T-cell (primary cell): ENCODE measurements around the gene PDE4B. TPM values are rescaled to one million over a fixed set of nuclear protein-coding genes. Genes with fewer than 3 reads are reported as not detected.

Experiments used
- ATAC-seq, 4 experiments: fragments of 200-7000 bp in 3 of 4; fragments of 150-1000 bp in 1 of 4; cut with Tn5 transposase; replicated peaks in 1 of 4; 1 replicate in 3 of 4; 2 replicates in 1 of 4; pipeline ENCODE4 v1.10.0; 2021; ENCODE audit warnings: moderate library complexity in 3 of 4, mild to moderate bottlenecking in 2 of 4, moderate number of reproducible peaks in 1 of 4
- CTCF ChIA-PET, 2 donors: fragments of 300-600 bp; sonication (Branson Sonifier 250); formaldehyde crosslinking; loops; one replicate each; lab custom pipeline; 2022; ENCODE audit warnings: antibody characterized with exemption in 2 of 2; lab: Charles Lee
- POLR2A ChIA-PET, 2 donors: fragments of 300-600 bp; sonication (Branson Sonifier 250); formaldehyde crosslinking; loops; one replicate each; lab custom pipeline; 2022; ENCODE audit warnings: antibody characterized with exemption in 2 of 2; lab: Charles Lee
- DNase-seq, 35 experiments: peaks; one replicate each; pipeline versions ENCODE4 v3.0.0 to v3.0.0-alpha.2; 2013 to 2023
- H3K27ac ChIP-seq: one replicate; pipeline ENCODE4 v1.5.1; 2013; ENCODE audit warnings: low read length
- H3K27me3 ChIP-seq, 2 experiments: replicated peaks in 1 of 2; 1 replicate in 1 of 2; 2 replicates in 1 of 2; pipeline versions ENCODE4 v1.6.1 to v1.7.0; 2013; ENCODE audit warnings: low read length in 1 of 2, mixed read lengths in 1 of 2; ENCODE audit not compliant: control insufficient read depth in 2 of 2, insufficient read depth in 2 of 2; ENCODE audit errors: extremely low read depth in 1 of 2
- H3K36me3 ChIP-seq, 2 donors: 1 replicate in 1 of 2; 2 replicates in 1 of 2; pipeline versions ENCODE4 v1.6.1 to v1.7.0; 2013; ENCODE audit warnings: low read length in 1 of 2; ENCODE audit not compliant: control insufficient read depth in 2 of 2, insufficient read depth in 1 of 2; ENCODE audit errors: extremely low read depth in 1 of 2
- H3K4me1 ChIP-seq, 2 experiments: 1 replicate in 1 of 2; 2 replicates in 1 of 2; pipeline versions ENCODE4 v1.6.1 to v1.7.0; 2013; ENCODE audit warnings: low read length in 2 of 2, mixed read lengths in 1 of 2; ENCODE audit not compliant: insufficient read depth in 2 of 2, control insufficient read depth in 1 of 2; ENCODE audit errors: extremely low read depth in 1 of 2
- H3K4me3 ChIP-seq, 2 donors: 1 replicate in 1 of 2; 2 replicates in 1 of 2; pipeline versions ENCODE4 v1.5.1 to v1.7.0; 2013; ENCODE audit warnings: mild to moderate bottlenecking in 2 of 2, low read length in 1 of 2, moderate library complexity in 1 of 2; ENCODE audit not compliant: control insufficient read depth in 1 of 2; ENCODE audit errors: extremely low read depth in 1 of 2
- H3K9me3 ChIP-seq: 2 replicates; pipeline ENCODE4 v1.7.0; 2013
- H3K27ac Mint-ChIP-seq, 2 donors: one replicate each; pipeline ENCODE4 v1.8.0; 2020 to 2021; ENCODE audit warnings: mild to moderate bottlenecking in 2 of 2, mixed read lengths in 2 of 2
- H3K27me3 Mint-ChIP-seq, 2 donors: one replicate each; pipeline ENCODE4 v1.8.0; 2021 to 2022; ENCODE audit warnings: mixed read lengths in 2 of 2
- H3K36me3 Mint-ChIP-seq: one replicate; pipeline ENCODE4 v1.8.0; 2021; ENCODE audit warnings: mixed read lengths
- H3K4me1 Mint-ChIP-seq, 3 donors: one replicate each; pipeline ENCODE4 v1.8.0; 2020 to 2022; ENCODE audit warnings: mixed read lengths in 3 of 3, mild to moderate bottlenecking in 1 of 3
- H3K4me3 Mint-ChIP-seq, 3 donors: one replicate each; pipeline ENCODE4 v1.8.0; 2020 to 2022; ENCODE audit warnings: mild to moderate bottlenecking in 3 of 3, mixed read lengths in 3 of 3, moderate library complexity in 3 of 3
- H3K9me3 Mint-ChIP-seq, 3 donors: one replicate each; pipeline ENCODE4 v1.8.0; 2020 to 2022; ENCODE audit warnings: mixed read lengths in 3 of 3
- WGBS: methylation state at CpG from one replicate; pipeline ENCODE4 v1.1.5; 2013; ENCODE audit warnings: missing lambda C conversion rate; ENCODE audit not compliant: insufficient coverage; 5-methylcytosine and 5-hydroxymethylcytosine counted together
- total RNA-seq, 35 experiments: library from RNA in 6 of 35; stranded (reverse) in 6 of 35; fragments of 120-200 nt in 1 of 35; gene quantifications; one replicate each; pipeline versions ENCODE4 v1.2.1 to v1.2.4 and lab custom pipeline; 2013 to 2026

Gene PDE4B
- total RNA-seq, 5 donors from 2014 or later (not counting 1 experiment from before 2014, with no cell fraction given), result 46.3 to 103 (median 54.1) TPM

DNA sequence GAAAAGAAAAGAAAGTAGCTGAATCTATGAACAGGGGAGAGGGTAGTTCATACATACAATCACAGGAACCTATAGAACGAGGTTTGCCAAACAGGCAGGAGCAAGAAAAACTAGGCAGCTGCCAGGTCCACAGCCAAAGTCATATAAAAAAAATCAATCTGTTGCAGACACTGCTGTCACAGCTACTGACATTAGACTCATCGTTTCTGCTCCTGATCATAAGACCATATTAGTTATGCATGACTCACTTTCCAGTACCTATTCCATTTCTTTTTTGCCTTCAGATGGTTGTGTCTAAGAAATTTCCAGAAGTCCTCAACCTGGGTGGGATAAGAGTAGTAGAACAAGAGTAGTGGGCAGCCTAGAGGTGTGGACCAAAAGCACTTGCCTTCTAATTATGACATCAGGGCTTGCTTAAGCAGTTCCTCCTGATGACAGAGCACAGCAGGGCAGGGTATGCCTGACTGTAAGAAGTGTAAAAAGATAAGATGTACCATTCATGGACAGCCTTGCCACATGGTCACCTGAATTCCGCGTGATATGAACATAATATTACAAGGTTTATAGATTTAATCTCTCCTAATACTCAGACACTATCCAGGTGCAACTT, 418.0 kb downstream of the PDE4B start:
- Mint-ChIP-seq H3K27me3 (peaks cover 7 to 12% of the 10 kb centered on the region in 2 donors), H3K36me3 (no peaks in the 10 kb centered on the region), H3K27ac (no peak overlapping the region), H3K4me3 (no peak overlapping the region), H3K9me3 (peaks cover 0 to 6% (median 0%) of the 10 kb centered on the region in 3 donors), H3K4me1 (peaks cover 12 to 13% (median 13%) of the 10 kb centered on the region in 3 donors)
- no CpG with 5 or more reads among the region's 4 CpGs for WGBS
- no peaks in the 10 kb centered on the region for H3K36me3 ChIP-seq
- DNase-seq (no peak), ATAC-seq (no peak)
- H3K4me1 ChIP-seq, result peaks cover 0 to 4% of the 10 kb centered on the region in 2 experiments
- ChIA-PET POLR2A (interaction anchor here in 1 of 2 donors (0.6 kb wide), 1 partner anchor 54 kb away, joined by 7 read pairs; no protein-coding TSS in a partner anchor), CTCF (no interaction called here)
- no peaks in the 10 kb centered on the region for H3K27me3 ChIP-seq
- no peak overlapping the region for H3K27ac ChIP-seq
- H3K9me3 ChIP-seq, result no peaks in the 10 kb centered on the region
- no peak overlapping the region for H3K4me3 ChIP-seq

DNA sequence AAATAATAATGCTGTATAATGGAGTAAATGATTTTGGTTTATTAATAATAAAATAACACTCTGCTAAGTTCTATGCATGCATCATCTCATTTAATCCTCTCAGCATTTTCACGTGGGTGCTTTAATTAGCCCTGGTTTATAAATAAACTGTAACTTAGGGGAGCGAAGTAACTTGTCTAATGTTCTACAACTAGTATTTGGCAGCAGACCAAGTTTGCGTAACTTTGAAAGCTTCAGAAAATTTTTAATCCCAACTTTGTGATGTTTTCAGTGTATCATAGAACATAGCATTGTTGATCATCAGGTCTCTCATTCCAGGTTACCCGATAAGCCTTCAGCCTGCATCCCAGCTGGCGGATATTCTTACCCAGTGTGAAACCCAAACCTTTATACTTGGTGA, 418.8 kb downstream of the PDE4B start:
- no peaks in the 10 kb centered on the region for H3K36me3 Mint-ChIP-seq
- H3K9me3 Mint-ChIP-seq, result peaks cover 0 to 6% (median 0%) of the 10 kb centered on the region in 3 donors
- Histone ChIP-seq H3K4me1 (peaks cover 0 to 4% of the 10 kb centered on the region in 2 experiments), H3K4me3 (no peak overlapping the region), H3K27ac (no peak overlapping the region), H3K27me3 (no peaks in the 10 kb centered on the region), H3K36me3 (no peaks in the 10 kb centered on the region), H3K9me3 (no peaks in the 10 kb centered on the region)
- ChIA-PET POLR2A (no interaction called here), CTCF (interaction anchor here in 1 of 2 donors (0.6 kb wide), 1 partner anchor 32 kb away, joined by 3 read pairs; no protein-coding TSS in a partner anchor)
- ATAC-seq (no peak), DNase-seq (no peak)
- peaks cover under 1 to 6% of the 10 kb centered on the region in 2 donors for H3K27me3 Mint-ChIP-seq
- WGBS, result 100% methylated on average over 2 of the region's 5 CpGs
- H3K4me1 Mint-ChIP-seq, result peaks cover 12 to 13% (median 13%) of the 10 kb centered on the region in 3 donors
- H3K27ac Mint-ChIP-seq, result no peak overlapping the region
- H3K4me3 Mint-ChIP-seq, result no peak overlapping the region

DNA sequence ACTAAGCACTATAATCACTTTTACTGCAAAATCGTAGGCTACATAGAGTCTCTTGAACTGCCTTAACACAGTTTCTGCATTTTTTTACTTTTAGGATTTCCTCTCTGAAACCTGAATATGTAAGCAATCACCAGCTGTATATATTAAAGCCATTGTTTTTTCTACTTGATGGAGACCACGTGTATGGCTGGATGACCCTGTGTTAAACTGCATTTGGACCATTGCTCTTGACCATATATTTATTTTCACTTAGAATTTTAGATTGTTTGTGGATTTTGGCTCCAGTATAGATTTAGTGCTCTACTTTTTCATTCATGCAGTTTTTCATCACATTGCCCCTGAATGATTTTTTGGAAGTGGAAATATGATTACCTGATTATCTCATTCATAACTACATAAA, 420.8 kb downstream of the PDE4B start:
- no peaks in the 10 kb centered on the region for H3K9me3 ChIP-seq
- ATAC-seq (no peak), DNase-seq (no peak)
- peaks cover 0 to 4% of the 10 kb centered on the region in 2 experiments for H3K4me1 ChIP-seq
- no peak overlapping the region for H3K4me3 ChIP-seq
- no peak overlapping the region for H3K27ac ChIP-seq
- no peaks in the 10 kb centered on the region for H3K27me3 ChIP-seq
- CTCF ChIA-PET, result interaction anchor here in 1 of 2 donors (0.5 kb wide), 1 partner anchor 202 kb away, joined by 4 read pairs; no protein-coding TSS in a partner anchor
- Mint-ChIP-seq H3K4me3 (no peak overlapping the region), H3K9me3 (peaks cover 0 to 6% (median 0%) of the 10 kb centered on the region in 3 donors), H3K4me1 (peaks cover 12 to 13% (median 13%) of the 10 kb centered on the region in 3 donors), H3K27ac (no peak overlapping the region), H3K36me3 (no peaks in the 10 kb centered on the region), H3K27me3 (peaks cover 0 to 5% of the 10 kb centered on the region in 2 donors)
- POLR2A ChIA-PET, result no interaction called here
- no CpG with 5 or more reads among the region's 2 CpGs for WGBS
- no peaks in the 10 kb centered on the region for H3K36me3 ChIP-seq

DNA sequence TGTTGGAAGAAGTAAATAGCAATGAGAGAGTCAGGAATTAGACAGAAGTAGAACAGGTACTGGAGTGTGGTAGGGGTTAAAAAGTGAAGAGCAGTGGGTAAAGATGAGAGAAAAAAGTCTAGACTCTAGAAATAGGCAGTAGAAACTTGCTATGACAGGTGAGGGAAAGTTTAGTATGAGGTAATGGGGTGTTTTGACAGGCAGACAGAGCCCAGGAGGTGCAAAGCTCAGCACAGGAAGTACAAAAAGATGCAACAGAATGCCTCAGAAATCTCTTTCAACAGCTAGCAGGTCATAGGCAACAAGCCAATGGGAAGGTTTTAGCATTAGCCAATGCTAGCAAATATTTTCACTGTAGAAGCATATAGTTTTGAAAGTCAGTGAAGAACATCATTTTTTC, 422.2 kb downstream of the PDE4B start:
- no peak overlapping the region for H3K27ac ChIP-seq
- peak in 29 of 35 experiments; percentile 0 to 70 (median 31) for DNase-seq

DNA sequence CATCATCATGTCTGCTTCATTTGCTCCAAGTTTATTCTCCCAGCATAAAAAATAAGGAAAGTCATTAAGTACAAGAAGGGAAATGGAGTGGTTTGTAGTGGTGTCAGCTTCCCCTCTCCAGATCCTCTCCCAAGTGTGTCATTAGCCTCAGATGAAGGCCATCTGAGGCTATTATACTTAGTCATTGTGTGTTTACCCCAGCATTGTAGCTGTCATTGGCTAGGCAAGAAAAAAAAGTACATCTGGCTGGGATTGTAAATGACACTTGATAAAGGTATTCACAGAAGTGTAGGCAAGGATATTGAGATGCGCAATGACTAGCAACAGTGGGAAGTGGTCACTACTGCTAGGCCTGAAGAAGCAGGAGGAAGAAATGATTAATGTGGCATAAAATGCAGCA, 424.3 kb downstream of the PDE4B start:
- no peaks in the 10 kb centered on the region for H3K36me3 ChIP-seq
- peaks cover 0 to 4% of the 10 kb centered on the region in 2 experiments for H3K4me1 ChIP-seq
- Mint-ChIP-seq H3K36me3 (no peaks in the 10 kb centered on the region), H3K27ac (no peak overlapping the region), H3K4me3 (no peak overlapping the region), H3K27me3 (no peaks in the 10 kb centered on the region), H3K4me1 (peaks cover 12 to 13% (median 13%) of the 10 kb centered on the region in 3 donors), H3K9me3 (peaks cover 0 to 6% (median 0%) of the 10 kb centered on the region in 3 donors)
- H3K9me3 ChIP-seq, result no peaks in the 10 kb centered on the region
- ChIA-PET POLR2A (no interaction called here), CTCF (interaction anchor here in 1 of 2 donors (0.5 kb wide), 1 partner anchor 332 kb away, joined by 15 read pairs; no protein-coding TSS in a partner anchor)
- H3K4me3 ChIP-seq, result no peak overlapping the region
- 100% methylated on average over 1 of the region's 1 CpG for WGBS
- DNase-seq (no peak), ATAC-seq (no peak)
- H3K27me3 ChIP-seq, result no peaks in the 10 kb centered on the region
- no peak overlapping the region for H3K27ac ChIP-seq

More for the DNA sequence above, 422.2 kb downstream of the PDE4B start:
- peaks cover 12 to 13% (median 13%) of the 10 kb centered on the region in 3 donors for H3K4me1 Mint-ChIP-seq
- POLR2A ChIA-PET, result no interaction called here
- no peaks in the 10 kb centered on the region for H3K27me3 ChIP-seq
- H3K4me3 ChIP-seq, result no peak overlapping the region
- no peaks in the 10 kb centered on the region for H3K36me3 Mint-ChIP-seq
- H3K4me3 Mint-ChIP-seq, result no peak overlapping the region
- no peaks in the 10 kb centered on the region for H3K36me3 ChIP-seq
- CTCF ChIA-PET, result interaction anchor here (0.8 to 1.4 kb wide), 4 partner anchors 27 to 785 kb away, joined by 3 to 8 read pairs (median 4); no protein-coding TSS in a partner anchor
- H3K27me3 Mint-ChIP-seq, result no peaks in the 10 kb centered on the region
- H3K9me3 ChIP-seq, result no peaks in the 10 kb centered on the region
- peaks cover 0 to 6% (median 0%) of the 10 kb centered on the region in 3 donors for H3K9me3 Mint-ChIP-seq
- peak overlapping the region; percentile 45 to 82 for H3K27ac Mint-ChIP-seq
- ATAC-seq, result peak; percentile 43 to 99 (median 74)
- peaks cover 0 to 4% of the 10 kb centered on the region in 2 experiments for H3K4me1 ChIP-seq

DNA sequence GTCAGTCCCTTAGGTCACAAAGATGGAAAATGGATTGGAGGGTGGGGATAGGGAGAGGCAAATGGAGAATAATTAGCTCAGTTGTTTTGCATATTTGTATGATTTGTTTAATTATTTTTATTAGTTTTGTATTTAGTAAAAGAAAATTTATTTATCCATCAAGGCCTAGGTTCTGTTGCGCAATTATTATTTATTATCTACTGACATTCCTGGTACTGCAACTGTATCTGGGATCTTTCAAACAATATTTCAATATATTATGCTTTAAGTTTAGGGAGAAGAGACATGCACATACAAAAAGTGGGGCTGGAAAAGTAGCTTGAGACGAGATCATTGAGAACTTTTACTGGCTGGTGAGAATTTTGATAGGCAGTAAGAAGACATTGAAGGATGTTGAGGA, 424.9 kb downstream of the PDE4B start:
- Histone ChIP-seq H3K27ac (no peak overlapping the region), H3K27me3 (no peaks in the 10 kb centered on the region), H3K9me3 (no peaks in the 10 kb centered on the region), H3K4me3 (no peak overlapping the region), H3K4me1 (peaks cover 0 to 4% of the 10 kb centered on the region in 2 experiments), H3K36me3 (no peaks in the 10 kb centered on the region)
- no peaks in the 10 kb centered on the region for H3K36me3 Mint-ChIP-seq
- no peaks in the 10 kb centered on the region for H3K27me3 Mint-ChIP-seq
- DNase-seq (no peak), ATAC-seq (no peak)
- H3K27ac Mint-ChIP-seq, result no peak overlapping the region
- POLR2A ChIA-PET, result no interaction called here
- no peak overlapping the region for H3K4me3 Mint-ChIP-seq
- H3K4me1 Mint-ChIP-seq, result peaks cover 12 to 13% (median 13%) of the 10 kb centered on the region in 3 donors
- WGBS, result 100% methylated on average over 1 of the region's 2 CpGs
- peaks cover 0 to 6% (median 0%) of the 10 kb centered on the region in 3 donors for H3K9me3 Mint-ChIP-seq
- CTCF ChIA-PET, result interaction anchor here in 1 of 2 donors (0.5 kb wide), 1 partner anchor 332 kb away, joined by 15 read pairs; no protein-coding TSS in a partner anchor
